ES-I3 (cell line): ENCODE measurements around the gene SGSM2.

Experiments
- H3K36me3 ChIP-seq: 2 replicates; pipeline ENCODE4 v1.6.1; 2013; ENCODE audit warnings: mild to moderate bottlenecking, low read length, control low read depth, moderate library complexity; ENCODE audit not compliant: insufficient read depth
- H3K4me1 ChIP-seq: 2 replicates; pipeline ENCODE4 v1.6.1; 2013; ENCODE audit warnings: mild to moderate bottlenecking, control low read depth, low read length; ENCODE audit not compliant: insufficient read depth
- H3K9ac ChIP-seq: 2 replicates; pipeline ENCODE4 v1.6.1; 2013; ENCODE audit warnings: low read depth, mild to moderate bottlenecking, low read length, moderate library complexity
- H3K9me3 ChIP-seq: 2 replicates; pipeline ENCODE4 v1.6.1; 2013; ENCODE audit warnings: mild to moderate bottlenecking, low read length, moderate library complexity; ENCODE audit not compliant: control insufficient read depth, insufficient read depth

The SGSM2 gene

GRCh38 chr17:2357237-2357636, 19.9 kb downstream of the SGSM2 start:
- H3K4me1 ChIP-seq = peaks cover 7% of the 10 kb centered on the region; the same call in 1 of the 2 replicates
- no peaks in the 10 kb centered on the region for H3K36me3 ChIP-seq
- no peak overlapping the region for H3K9ac ChIP-seq
- H3K9me3 ChIP-seq = no peaks in the 10 kb centered on the region

- Histone ChIP-seq H3K36me3 (no peaks in the 10 kb centered on the region), H3K9me3 (no peaks in the 10 kb centered on the region), H3K4me1 (peaks cover 7% of the 10 kb centered on the region; the same call in 1 of the 2 replicates), H3K9ac (no peak overlapping the region)
These were observed 20.7 kb downstream of the SGSM2 start for GRCh38 chr17:2357931-2358434.

- Histone ChIP-seq H3K9me3 (no peaks in the 10 kb centered on the region), H3K4me1 (peaks cover 7% of the 10 kb centered on the region; the same call in 1 of the 2 replicates), H3K9ac (no peak overlapping the region), H3K36me3 (no peaks in the 10 kb centered on the region)
These were observed 23.9 kb downstream of the SGSM2 start for GRCh38 chr17:2361010-2361760.

GRCh38 chr17:2362016-2362415, 24.7 kb downstream of the SGSM2 start:
- Histone ChIP-seq H3K9ac (no peak overlapping the region), H3K9me3 (no peaks in the 10 kb centered on the region), H3K4me1 (peaks cover 7% of the 10 kb centered on the region; the same call in 1 of the 2 replicates), H3K36me3 (no peaks in the 10 kb centered on the region)

- peaks cover 7% of the 10 kb centered on the region; the same call in 1 of the 2 replicates for H3K4me1 ChIP-seq
- no peaks in the 10 kb centered on the region for H3K9me3 ChIP-seq
- H3K36me3 ChIP-seq = no peaks in the 10 kb centered on the region
- H3K9ac ChIP-seq = no peak overlapping the region
These were observed 25.1 kb downstream of the SGSM2 start for GRCh38 chr17:2362416-2362815.

GRCh38 chr17:2362881-2363280, 25.6 kb downstream of the SGSM2 start:
- H3K36me3 ChIP-seq = no peaks in the 10 kb centered on the region
- H3K9me3 ChIP-seq = no peaks in the 10 kb centered on the region
- no peak overlapping the region for H3K9ac ChIP-seq
- H3K4me1 ChIP-seq = peaks cover 7% of the 10 kb centered on the region; the same call in 1 of the 2 replicates

- peaks cover 7% of the 10 kb centered on the region; the same call in 1 of the 2 replicates for H3K4me1 ChIP-seq
- H3K9me3 ChIP-seq = no peaks in the 10 kb centered on the region
- H3K36me3 ChIP-seq = no peaks in the 10 kb centered on the region
- no peak overlapping the region for H3K9ac ChIP-seq
These were observed 26.0 kb downstream of the SGSM2 start for GRCh38 chr17:2363318-2363717.

- H3K36me3 ChIP-seq = no peaks in the 10 kb centered on the region
- no peak overlapping the region for H3K9ac ChIP-seq
- peaks cover 8% of the 10 kb centered on the region; the same call in 1 of the 2 replicates for H3K4me1 ChIP-seq
- no peaks in the 10 kb centered on the region for H3K9me3 ChIP-seq
These were observed 26.8 kb downstream of the SGSM2 start for GRCh38 chr17:2363851-2364762.

- H3K4me1 ChIP-seq = 0 out of 2 replicates have a peak, but pooled peaks cover 3% of the 10 kb centered on the region
- no peaks in the 10 kb centered on the region for H3K36me3 ChIP-seq
- no peaks in the 10 kb centered on the region for H3K9me3 ChIP-seq
- H3K9ac ChIP-seq = no peak overlapping the region
These were observed 27.4 kb downstream of the SGSM2 start for GRCh38 chr17:2364763-2365116.

- Histone ChIP-seq H3K4me1 (0 out of 2 replicates have a peak, but pooled peaks cover 3% of the 10 kb centered on the region), H3K36me3 (no peaks in the 10 kb centered on the region)
These were observed 27.8 kb downstream of the SGSM2 start for GRCh38 chr17:2365132-2365531.

GRCh38 chr17:2366747-2367494, 29.6 kb downstream of the SGSM2 start:
- 0 out of 2 replicates have a peak, but pooled peaks cover 3% of the 10 kb centered on the region for H3K36me3 ChIP-seq
- H3K4me1 ChIP-seq = 0 out of 2 replicates have a peak, but pooled peaks cover 3% of the 10 kb centered on the region
- no peak overlapping the region for H3K9ac ChIP-seq
- H3K9me3 ChIP-seq = no peaks in the 10 kb centered on the region

More at GRCh38 chr17:2365132-2365531, 27.8 kb downstream of the SGSM2 start:
- Histone ChIP-seq H3K9ac (no peak overlapping the region), H3K9me3 (no peaks in the 10 kb centered on the region)

- H3K9ac ChIP-seq = no peak overlapping the region
- H3K36me3 ChIP-seq = peaks cover 7% of the 10 kb centered on the region; the same call in 1 of the 2 replicates
- H3K9me3 ChIP-seq = no peaks in the 10 kb centered on the region
- H3K4me1 ChIP-seq = 0 out of 2 replicates have a peak, but pooled peaks cover 3% of the 10 kb centered on the region
These were observed 31.1 kb downstream of the SGSM2 start for GRCh38 chr17:2368359-2368758.

GRCh38 chr17:2369039-2369438, 31.7 kb downstream of the SGSM2 start:
- H3K36me3 ChIP-seq = peaks cover 7% of the 10 kb centered on the region; the same call in 1 of the 2 replicates
- H3K4me1 ChIP-seq = 0 out of 2 replicates have a peak, but pooled peaks cover 3% of the 10 kb centered on the region
- H3K9ac ChIP-seq = no peak overlapping the region
- H3K9me3 ChIP-seq = no peaks in the 10 kb centered on the region
